Activated T-helper 9 cell treated with anti-CD3 and anti-CD28 coated beads, Interleukin-2, amount 50 U/mL, for 16 hours (primary cell): ENCODE measurements around the gene PTPRB.

Experiments used
- DNase-seq: peaks from one replicate; pipeline ENCODE4 v3.0.0-alpha.2; 2020; ENCODE audit warnings: low read depth

PTPRB gene

GRCh38 chr12:70637303-70638085 lies at the start of gene PTPRB:
PTPRB (minus strand) TSS chr12:70637429; CDS start chr12:70637395, 34 bp downstream.
- DNase-seq, result no peak

GRCh38 chr12:70686907-70687306 lies 49.7 kb upstream of the PTPRB start:
- DNase-seq, result no peak

GRCh38 chr12:70686299-70686698 lies 49.1 kb upstream of the PTPRB start:
- no peak for DNase-seq

DNA sequence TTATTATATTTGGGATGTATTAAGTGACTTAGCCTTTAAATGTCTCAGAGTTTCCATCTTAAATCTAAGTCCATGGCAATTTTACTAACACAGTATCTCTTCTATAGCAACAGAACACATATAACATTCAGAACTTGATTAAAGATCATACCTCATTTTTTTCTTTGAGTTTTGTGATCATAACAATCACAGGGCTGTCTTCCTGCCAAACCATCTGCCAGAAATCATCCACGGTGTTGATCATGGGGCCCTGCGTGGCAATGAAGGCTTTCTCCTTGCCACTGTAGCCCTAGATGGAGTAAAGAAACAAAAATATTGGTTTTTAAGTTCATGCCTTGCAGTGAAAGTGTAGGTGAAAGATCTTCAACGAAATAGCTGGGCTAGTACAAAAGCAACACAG lies 46.7 kb upstream of the PTPRB start:
- no peak for DNase-seq

- DNase-seq, result no peak
Observed at GRCh38 chr12:70671698-70672097, 34.5 kb upstream of the PTPRB start.

DNA sequence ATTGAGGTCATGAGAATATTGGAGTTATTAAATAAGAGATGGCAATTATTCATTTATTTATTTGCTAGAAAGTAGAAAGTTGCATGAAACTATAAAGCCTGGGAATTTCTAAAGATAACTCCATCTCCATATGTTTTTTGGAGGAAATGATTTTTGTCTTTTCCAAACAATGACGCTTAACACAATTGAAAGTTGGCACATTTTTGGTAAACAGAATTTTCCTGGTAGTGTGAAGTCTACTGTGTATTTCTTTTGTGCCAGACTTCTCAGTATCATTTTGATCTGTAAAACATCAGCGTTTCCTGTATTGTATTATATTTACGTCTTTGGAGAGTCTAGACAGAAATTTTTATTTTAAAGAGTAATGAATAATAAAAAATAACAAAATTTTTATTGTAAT lies 33.7 kb upstream of the PTPRB start:
- no peak for DNase-seq

- no peak for DNase-seq
Observed at GRCh38 chr12:70667253-70667652, 30.0 kb upstream of the PTPRB start.

DNA sequence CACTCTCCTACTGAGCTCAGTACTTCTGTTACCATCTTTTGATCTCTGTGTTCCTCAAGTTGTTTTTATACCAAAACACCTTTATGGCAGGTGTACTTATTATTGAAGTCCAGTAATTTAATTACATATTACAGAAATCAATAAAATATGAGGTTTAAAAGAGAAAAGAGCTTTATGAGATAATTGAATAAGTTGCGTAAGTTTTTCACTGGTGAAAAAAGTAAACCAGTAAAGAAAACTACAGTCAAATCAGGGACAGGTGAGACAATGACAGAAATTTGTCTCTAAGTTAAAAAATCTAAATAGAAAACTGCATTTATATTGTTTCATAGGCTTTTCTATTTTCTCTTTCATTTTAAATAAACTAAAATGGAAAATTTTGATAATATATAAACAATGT lies 29.1 kb upstream of the PTPRB start:
- no peak for DNase-seq

DNA sequence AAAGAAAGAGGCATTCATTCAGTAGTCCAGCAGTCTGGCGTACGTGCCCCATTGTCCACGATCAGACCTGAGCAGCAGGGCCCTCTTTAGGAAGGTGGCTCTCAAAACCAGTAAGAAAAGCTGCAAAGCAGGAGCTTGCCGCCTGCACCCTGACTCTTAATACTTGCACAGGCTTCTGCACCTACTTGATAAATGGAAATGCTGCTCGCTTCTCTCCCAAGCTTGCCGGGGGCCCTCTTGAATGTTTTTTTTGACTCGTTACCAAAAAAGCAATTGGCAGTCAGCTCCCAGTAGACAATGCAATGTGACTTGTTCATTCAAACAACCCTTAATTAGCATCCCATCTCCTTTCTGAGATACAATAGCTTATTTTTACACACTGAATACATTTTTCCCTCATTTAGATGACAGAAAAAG lies 27.2 kb upstream of the PTPRB start:
- no peak for DNase-seq

DNA sequence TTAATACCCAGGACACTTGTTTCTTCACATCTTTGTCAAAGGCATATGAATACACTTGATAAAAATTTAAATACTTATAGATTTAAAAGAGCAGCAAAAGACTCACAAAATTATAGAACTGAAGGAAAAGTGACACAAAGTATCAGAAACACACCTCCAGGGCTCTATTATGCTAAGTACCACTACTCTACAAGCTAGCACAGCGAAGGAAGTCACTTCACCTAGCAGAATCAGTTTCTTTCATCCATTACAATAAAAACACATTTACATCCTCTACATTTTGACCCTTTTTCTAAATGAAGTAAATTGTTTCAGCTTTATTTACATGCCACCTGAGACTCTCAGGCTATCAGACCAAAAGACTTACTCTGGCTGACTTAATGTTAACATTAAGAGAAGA lies 26.6 kb upstream of the PTPRB start:
- no peak for DNase-seq

DNA sequence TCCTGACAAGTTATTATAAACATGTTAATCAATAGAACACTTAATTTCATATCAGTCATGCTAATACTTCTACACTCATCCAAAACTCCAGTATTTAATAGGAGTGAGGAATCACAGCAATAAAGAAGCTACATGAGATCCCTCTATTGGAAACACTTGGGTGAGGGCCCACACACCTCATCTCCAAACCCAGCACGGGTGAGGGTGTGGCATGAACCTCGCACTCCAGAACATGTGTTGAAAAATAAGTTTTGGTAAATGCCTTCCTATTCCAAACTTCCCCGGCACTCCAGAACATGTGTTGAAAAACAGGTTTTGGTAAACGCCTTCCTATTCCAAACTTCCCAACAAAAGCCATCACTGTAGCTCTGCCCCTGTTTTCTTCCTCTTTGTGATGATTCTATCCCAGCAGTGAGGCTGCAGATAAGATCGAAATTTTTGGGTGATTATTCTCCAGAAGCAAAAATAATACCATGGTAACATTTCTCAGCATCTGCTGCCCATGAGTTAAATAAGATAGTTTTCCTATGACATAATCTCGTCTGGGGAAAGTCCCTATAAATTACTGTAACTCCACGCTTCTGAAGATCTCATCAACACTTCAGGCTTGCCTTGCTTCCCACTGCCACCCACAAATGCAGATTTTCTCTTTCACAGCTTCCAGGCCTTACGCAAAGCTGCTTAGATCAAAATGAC lies 24.4 kb upstream of the PTPRB start:
- DNase-seq, result no peak

GRCh38 chr12:70660620-70661219 lies 23.5 kb upstream of the PTPRB start:
- no peak for DNase-seq

- no peak for DNase-seq
Observed at GRCh38 chr12:70660002-70660604, 22.9 kb upstream of the PTPRB start.

DNA sequence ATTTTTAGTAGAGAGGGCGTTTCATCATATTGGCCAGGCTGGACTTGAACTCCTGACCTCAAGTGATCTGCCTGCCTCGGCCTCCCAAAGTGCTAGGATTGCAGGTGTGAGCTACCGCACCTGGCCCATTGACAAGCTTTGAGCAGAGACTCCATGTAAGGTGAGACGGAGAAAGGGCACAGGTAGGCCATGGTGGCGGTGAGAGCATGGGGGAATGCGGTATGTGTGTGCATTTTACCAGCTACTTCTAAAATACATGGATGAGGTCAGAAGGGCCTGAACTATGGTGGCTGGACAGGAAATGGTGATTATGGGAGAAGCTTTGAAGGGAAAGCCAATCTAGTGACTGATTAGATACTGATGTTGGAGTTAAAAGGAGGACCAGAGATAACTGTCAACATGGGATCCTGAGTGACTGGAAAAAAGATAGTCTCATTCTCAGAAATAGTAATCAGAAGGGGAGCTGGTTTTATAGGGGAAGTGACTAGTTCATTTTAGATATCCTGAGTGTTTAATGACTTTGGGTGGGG lies 21.9 kb upstream of the PTPRB start:
- DNase-seq, result no peak

DNA sequence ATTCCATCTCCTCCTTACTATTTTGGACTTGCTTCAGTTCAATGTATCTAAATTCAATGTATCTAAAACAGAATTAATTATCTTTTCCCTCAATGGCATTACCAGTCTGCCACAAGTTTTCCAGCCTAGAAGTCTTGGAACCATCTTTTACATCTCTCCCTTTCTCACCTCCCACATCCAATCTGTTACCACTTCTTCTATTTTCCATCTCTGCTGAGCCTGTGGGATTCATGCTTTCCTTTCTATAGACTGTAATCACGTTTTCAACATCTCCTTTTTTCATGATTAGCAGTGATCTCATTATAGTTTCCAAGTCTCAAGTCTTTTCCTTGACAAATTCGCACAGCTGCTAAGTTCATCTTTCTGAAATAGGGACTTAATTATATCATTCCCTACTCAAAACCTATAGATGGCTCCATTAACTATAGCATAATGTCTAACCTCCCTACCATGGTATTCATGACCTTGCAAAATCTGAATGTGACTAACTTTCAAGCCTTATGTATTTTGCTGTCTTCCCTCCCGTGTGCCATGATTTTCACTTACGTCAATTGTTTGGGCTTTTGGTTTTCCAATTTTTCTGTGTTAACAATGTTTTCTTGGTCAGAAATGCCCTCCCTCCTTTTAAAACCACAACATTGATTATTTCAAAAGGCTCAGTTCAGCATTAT lies 20.5 kb upstream of the PTPRB start:
- DNase-seq, result no peak

- no peak for DNase-seq
Observed at GRCh38 chr12:70652451-70652850, 15.2 kb upstream of the PTPRB start.

DNA sequence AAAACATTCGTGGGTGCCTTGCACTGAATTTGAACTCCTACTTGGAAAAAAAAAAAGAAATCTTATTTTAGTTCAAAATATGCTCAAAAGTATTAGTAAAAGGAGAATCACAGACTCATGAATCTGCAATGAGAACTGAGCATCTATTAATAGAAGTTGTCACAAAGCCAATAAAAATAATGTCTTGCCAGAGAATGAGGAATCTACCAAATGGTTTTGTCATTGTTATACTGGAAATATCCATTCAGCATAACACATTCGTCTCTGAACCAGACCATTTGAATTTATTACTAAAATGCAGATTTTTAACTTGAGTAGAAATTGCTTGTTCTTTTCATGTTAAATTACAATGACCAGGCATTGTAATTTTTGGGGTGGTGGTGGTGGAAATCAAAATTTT lies 11.6 kb upstream of the PTPRB start:
- no peak for DNase-seq

DNA sequence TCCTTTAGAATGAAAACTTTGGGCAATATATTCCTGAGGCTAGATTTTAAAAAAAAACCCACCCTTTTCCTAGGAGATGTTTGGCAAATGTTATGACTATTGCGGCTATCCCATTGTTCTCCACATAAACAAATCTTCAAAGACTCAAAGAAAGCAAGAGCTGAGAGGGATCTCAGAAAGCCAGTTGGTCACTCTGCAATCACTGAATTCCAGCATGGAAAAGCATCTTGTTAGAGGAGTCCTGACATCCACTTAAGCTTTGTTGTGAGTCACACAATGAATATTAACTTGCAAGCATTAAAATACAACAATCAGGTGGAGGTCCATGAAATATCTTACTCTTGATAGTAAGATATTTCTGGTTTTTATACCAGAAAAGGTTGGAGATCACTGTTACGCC lies 11.0 kb upstream of the PTPRB start:
- DNase-seq, result no peak

GRCh38 chr12:70646850-70647249 lies 9.6 kb upstream of the PTPRB start:
- no peak for DNase-seq

GRCh38 chr12:70645494-70646317 lies 8.5 kb upstream of the PTPRB start:
- DNase-seq, result no peak

GRCh38 chr12:70644861-70645260 lies 7.6 kb upstream of the PTPRB start:
- no peak for DNase-seq
